Measurements from ENCODE around the gene SLC30A5. TPM values are rescaled to one million over a fixed set of nuclear protein-coding genes. Genes with fewer than 3 reads are reported as not detected.
"Not testable (repeated sequence)": the region's sequence is repeated elsewhere in the genome, so short reads cannot be mapped to it uniquely, and the experiment has no call there.

SLC30A5 gene
- total and polyA plus RNA-seq, 2 of the 13 experiments (the other 11 are each of a cell fraction or from before 2014, with no cell fraction given), result 46.0 to 53.6 TPM

DNA sequence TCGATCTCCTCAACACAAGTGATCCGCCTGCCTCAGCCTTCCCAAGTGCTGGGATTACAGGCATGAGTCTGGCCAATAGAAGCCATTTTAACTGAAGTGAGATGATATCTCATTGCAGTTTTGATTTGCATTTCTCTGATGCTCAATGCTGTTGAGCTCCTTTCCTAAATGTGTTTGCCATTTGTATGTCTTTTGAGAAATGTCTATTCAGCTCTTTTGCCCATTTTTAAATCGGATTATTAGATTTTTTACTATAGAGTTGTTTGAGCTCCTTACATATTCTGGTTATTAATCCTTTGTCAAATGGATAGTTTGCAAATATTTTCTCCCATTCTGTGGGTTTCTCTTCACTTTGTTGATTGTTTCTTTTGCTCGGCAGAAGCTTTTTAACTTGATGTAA lies 46.4 kb downstream of the SLC30A5 start:
- intact Hi-C loops (cut with micrococcal nuclease; ENCODE audit: unreplicated experiment); H3K4me2 ChIP-seq (ENCODE audit: low read depth, low read length); BruUV-seq (replicated peaks); FAIRE-seq; DNase-seq (ENCODE audit: low spot score); H3K27ac ChIP-seq (ENCODE audit: extremely low read length, insufficient read depth, low read length); H3K4me3 ChIP-seq (replicated peaks in 1 of 3; ENCODE audit: insufficient read depth in 1 of 3, low read depth in 2 of 3, low read length in 3 of 3); H3K27me3 ChIP-seq (ENCODE audit: control insufficient read depth in 1 of 2, insufficient read depth in 2 of 2, low read length in 2 of 2); H3K79me2 ChIP-seq (ENCODE audit: insufficient read depth, low read length); H4K20me1 ChIP-seq (ENCODE audit: insufficient read depth, low read length); in situ Hi-C loops (cut with HindIII; ENCODE audit: extremely low pct_ligation_motif_present, low pct_unique_long_range_greater_than_20kb); POLR2A ChIA-PET; H3K9me3 ChIP-seq (ENCODE audit: low read length); ATAC-seq; H3K4me1 ChIP-seq (ENCODE audit: insufficient read depth, low read length); CTCF ChIA-PET (ENCODE audit: low intra/inter-chr PET ratio, low total read pairs); H3K36me3 ChIP-seq (replicated peaks in 1 of 2; ENCODE audit: control insufficient read depth in 1 of 2, insufficient read depth in 2 of 2, low read length in 2 of 2); H3K9ac ChIP-seq (ENCODE audit: insufficient read depth, low read depth, low read length); H2AFZ ChIP-seq (ENCODE audit: low read length): not testable (repeated sequence)
- 50% methylated on average over 4 of the region's 4 CpGs for WGBS (ENCODE audit: low lambda C conversion rate)
- TF ChIP-seq MAFK (conservative IDR thresholded peaks at IDR 0.05 in 1 of 2, IDR thresholded peaks at IDR 0.05 in 1 of 2; ENCODE audit: low read length in 2 of 2) (peak; percentile 33 to 77; a peak in 3 of 4 replicates), MAFF (IDR thresholded peaks at IDR 0.05; ENCODE audit: low read depth, low read length) (peak; percentile 58)

DNA sequence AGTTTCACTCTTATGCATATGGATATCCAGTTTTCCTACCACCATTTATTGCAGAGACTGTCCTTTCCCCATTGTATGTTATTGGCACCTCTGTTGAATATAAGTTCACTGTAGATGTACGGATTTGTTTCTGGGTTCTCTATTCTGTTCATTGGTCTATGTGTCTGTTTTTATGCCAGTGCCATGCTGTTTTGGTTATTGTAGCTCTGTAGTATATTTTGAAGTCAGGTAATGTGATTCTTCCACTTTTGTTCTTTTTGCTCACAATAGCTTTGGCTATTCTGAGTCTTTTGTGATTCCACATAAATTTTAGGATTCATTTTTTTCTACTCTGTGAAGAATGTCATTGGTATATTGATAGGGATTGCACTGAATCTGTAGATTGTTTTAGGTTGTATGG lies 47.0 kb downstream of the SLC30A5 start:
- Histone ChIP-seq H3K4me2 (ENCODE audit: low read depth, low read length) (no peak overlapping the region), H3K27me3 (ENCODE audit: control insufficient read depth in 1 of 2, insufficient read depth in 2 of 2, low read length in 2 of 2) (no peaks in the 10 kb centered on the region), H3K9me3 (ENCODE audit: low read length) (peaks cover 4% of the 10 kb centered on the region; the same call in 1 of the 2 replicates), H3K4me3 (replicated peaks in 1 of 3; ENCODE audit: insufficient read depth in 1 of 3, low read depth in 2 of 3, low read length in 3 of 3) (no peak overlapping the region), H3K36me3 (replicated peaks in 1 of 2; ENCODE audit: control insufficient read depth in 1 of 2, insufficient read depth in 2 of 2, low read length in 2 of 2) (no peaks in the 10 kb centered on the region), H4K20me1 (ENCODE audit: insufficient read depth, low read length) (no peaks in the 10 kb centered on the region), H3K27ac (ENCODE audit: extremely low read length, insufficient read depth, low read length) (no peak overlapping the region), H3K4me1 (ENCODE audit: insufficient read depth, low read length) (no peaks in the 10 kb centered on the region), H3K9ac (ENCODE audit: insufficient read depth, low read depth, low read length) (no peak overlapping the region), H3K79me2 (ENCODE audit: insufficient read depth, low read length) (no peaks in the 10 kb centered on the region), H2AFZ (ENCODE audit: low read length) (no peak overlapping the region)
- CTCF ChIA-PET (ENCODE audit: low intra/inter-chr PET ratio, low total read pairs), result no interaction called here
- TF ChIP-seq, protein P1, sequence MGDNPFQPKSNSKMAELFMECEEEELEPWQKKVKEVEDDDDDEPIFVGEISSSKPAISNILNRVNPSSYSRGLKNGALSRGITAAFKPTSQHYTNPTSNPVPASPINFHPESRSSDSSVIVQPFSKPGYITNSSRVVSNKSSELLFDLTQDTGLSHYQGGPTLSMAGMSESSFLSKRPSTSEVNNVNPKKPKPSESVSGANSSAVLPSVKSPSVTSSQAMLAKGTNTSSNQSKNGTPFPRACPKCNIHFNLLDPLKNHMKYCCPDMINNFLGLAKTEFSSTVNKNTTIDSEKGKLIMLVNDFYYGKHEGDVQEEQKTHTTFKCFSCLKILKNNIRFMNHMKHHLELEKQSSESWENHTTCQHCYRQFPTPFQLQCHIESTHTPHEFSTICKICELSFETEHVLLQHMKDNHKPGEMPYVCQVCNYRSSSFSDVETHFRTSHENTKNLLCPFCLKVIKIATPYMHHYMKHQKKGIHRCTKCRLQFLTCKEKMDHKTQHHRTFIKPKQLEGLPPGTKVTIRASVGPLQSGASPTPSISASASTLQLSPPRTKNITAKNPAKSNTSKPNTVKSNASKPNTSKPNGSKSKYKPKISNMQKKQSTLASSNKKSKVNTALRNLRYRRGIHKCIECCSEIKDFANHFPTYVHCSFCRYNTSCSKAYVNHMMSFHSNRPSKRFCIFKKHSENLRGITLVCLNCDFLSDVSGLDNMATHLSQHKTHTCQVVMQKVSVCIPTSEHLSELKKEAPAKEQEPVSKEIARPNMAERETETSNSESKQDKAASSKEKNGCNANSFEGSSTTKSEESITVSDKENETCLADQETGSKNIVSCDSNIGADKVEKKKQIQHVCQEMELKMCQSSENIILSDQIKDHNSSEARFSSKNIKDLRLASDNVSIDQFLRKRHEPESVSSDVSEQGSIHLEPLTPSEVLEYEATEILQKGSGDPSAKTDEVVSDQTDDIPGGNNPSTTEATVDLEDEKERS (CRISPR knock-in tag; IDR thresholded peaks at IDR 0.05), result peak; percentile 33; the same call in 1 of the 2 replicates
- no peak for TF ChIP-seq ZBTB21 (CRISPR knock-in tag; IDR thresholded peaks at IDR 0.05)
- TF ChIP-seq, protein P2, sequence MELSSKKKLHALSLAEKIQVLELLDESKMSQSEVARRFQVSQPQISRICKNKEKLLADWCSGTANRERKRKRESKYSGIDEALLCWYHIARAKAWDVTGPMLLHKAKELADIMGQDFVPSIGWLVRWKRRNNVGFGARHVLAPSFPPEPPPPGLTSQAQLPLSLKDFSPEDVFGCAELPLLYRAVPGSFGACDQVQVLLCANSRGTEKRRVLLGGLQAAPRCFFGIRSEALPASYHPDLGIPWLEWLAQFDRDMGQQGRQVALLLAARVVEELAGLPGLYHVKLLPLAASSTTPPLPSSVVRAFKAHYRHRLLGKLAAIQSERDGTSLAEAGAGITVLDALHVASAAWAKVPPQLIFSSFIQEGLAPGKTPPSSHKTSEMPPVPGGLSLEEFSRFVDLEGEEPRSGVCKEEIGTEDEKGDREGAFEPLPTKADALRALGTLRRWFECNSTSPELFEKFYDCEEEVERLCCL (CRISPR knock-in tag; IDR thresholded peaks at IDR 0.05; ENCODE audit: borderline replicate concordance), result no peak
- no peak for TF ChIP-seq CBFB (CRISPR knock-in tag; IDR thresholded peaks at IDR 0.05)
- intact Hi-C loops (cut with micrococcal nuclease; ENCODE audit: unreplicated experiment), result no loop called here
- BruUV-seq (replicated peaks), result no TSS peak
- POLR2A ChIA-PET, result no interaction called here
- FAIRE-seq (no peak), DNase-seq (ENCODE audit: low spot score) (no peak), ATAC-seq (no peak)
- WGBS (ENCODE audit: low lambda C conversion rate), result 4% methylated on average over 1 of the region's 1 CpG
- in situ Hi-C loops (cut with HindIII; ENCODE audit: extremely low pct_ligation_motif_present, low pct_unique_long_range_greater_than_20kb), result no loop called here

DNA sequence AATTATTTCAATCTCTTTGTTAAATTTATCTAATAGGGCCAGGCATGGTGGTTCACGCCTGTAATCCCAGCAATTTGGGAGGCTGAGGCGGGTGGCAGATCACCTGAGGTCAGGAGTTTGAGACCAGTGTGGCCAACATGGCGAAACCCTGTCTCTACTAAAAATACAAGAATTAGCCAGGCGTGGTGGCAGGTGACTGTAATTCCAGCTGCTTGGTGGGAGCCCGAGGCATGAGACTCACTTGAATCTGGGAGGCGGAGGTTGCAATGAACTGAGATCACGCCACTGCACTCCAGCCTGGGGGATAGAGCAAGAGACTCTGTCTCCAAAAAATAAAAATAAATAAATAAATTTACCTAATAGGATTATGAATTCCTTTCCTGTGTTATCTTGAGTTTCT lies 54.8 kb downstream of the SLC30A5 start:
- intact Hi-C loops (cut with micrococcal nuclease; ENCODE audit: unreplicated experiment); H4K20me1 ChIP-seq (ENCODE audit: insufficient read depth, low read length); H3K27ac ChIP-seq (ENCODE audit: extremely low read length, insufficient read depth, low read length); POLR2A ChIA-PET; FAIRE-seq; H3K79me2 ChIP-seq (ENCODE audit: insufficient read depth, low read length); BruUV-seq (replicated peaks); H3K36me3 ChIP-seq (replicated peaks in 1 of 2; ENCODE audit: control insufficient read depth in 1 of 2, insufficient read depth in 2 of 2, low read length in 2 of 2); CTCF ChIA-PET (ENCODE audit: low intra/inter-chr PET ratio, low total read pairs); DNase-seq (ENCODE audit: low spot score); H3K4me2 ChIP-seq (ENCODE audit: low read depth, low read length); H3K27me3 ChIP-seq (ENCODE audit: control insufficient read depth in 1 of 2, insufficient read depth in 2 of 2, low read length in 2 of 2); H3K9ac ChIP-seq (ENCODE audit: insufficient read depth, low read depth, low read length); H2AFZ ChIP-seq (ENCODE audit: low read length); H3K9me3 ChIP-seq (ENCODE audit: low read length); ATAC-seq; H3K4me3 ChIP-seq (replicated peaks in 1 of 3; ENCODE audit: insufficient read depth in 1 of 3, low read depth in 2 of 3, low read length in 3 of 3); in situ Hi-C loops (cut with HindIII; ENCODE audit: extremely low pct_ligation_motif_present, low pct_unique_long_range_greater_than_20kb): not testable (repeated sequence)
- H3K4me1 ChIP-seq (ENCODE audit: insufficient read depth, low read length), result peaks cover 10% of the 10 kb centered on the region; the same call in 1 of the 2 replicates
- 86% methylated on average over 7 of the region's 7 CpGs for WGBS (ENCODE audit: low lambda C conversion rate)
